ENCODE data around the gene SZRD1.
A peak's percentile ranks its signal among the peaks of the same experiment; 100 is the strongest.
"Not testable (repeated sequence)": the region's sequence is repeated elsewhere in the genome, so short reads cannot be mapped to it uniquely, and the experiment has no call there.

SZRD1 gene

GRCh38 chr1:16366722-16367257 lies at the start of gene SZRD1:
Gene SZRD1 (plus strand): TSS chr1:16367242. CDS start chr1:16367258, 16 bp downstream.
- DNase-seq, result peak; percentile 94 to 96

DNA sequence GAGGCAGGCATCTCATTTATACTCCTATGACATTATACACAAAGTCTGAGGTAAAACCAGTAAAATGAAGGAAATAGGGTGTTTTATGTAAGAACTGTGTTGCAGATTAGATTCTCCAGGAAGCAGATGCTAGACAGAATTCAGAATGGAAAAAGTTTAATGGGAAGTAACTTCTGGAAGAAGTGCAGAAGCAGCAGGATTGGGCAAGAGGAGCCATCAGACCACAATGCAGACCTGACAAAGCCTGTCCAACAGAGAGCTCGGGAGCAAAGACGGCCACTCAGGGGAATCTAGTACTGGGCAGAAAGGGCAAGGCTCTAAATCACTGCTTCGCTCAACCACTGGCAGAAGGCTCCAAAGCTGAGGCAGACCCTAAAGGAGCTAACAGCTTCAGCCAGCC lies 48.5 kb upstream of the SZRD1 start:
- DNase-seq, result no peak

DNA sequence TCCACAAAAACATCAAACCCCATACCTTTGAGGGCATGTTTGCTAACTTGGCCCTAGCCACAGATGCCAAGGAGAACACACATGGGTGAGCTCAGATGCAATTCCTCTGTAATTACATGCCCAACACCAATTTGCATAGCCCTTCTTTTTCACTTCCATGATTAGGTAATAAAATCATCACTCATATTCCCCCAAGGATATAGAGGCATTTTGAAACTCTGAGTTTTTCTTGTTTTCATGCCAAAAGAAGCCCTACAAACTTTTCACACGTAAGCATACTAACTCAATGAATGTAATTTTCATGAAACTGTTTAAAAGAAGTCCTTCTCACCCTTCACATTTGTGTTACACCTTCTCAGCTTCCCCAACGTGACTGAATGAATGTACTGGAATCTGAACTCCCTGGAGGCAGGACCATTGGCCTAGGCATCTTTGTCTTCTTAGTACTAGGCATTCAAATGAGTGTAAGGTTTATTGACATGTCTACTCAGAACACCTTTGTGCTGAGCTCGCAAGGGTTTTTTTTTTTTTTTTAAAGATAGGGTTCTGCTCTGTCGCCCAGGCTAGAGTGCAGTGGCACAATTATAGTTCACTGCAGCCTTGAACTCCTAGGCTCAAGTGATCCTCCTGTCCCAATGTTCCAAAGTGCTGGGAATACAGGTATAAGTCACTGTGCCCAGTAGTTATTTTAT lies 45.7 kb upstream of the SZRD1 start:
- no peak for DNase-seq

GRCh38 chr1:16324456-16324890 lies 42.6 kb upstream of the SZRD1 start:
- DNase-seq, result peak in 1 of 2 experiments; percentile 24

- DNase-seq, result no peak
Measured at GRCh38 chr1:16326833-16327404, 40.1 kb upstream of the SZRD1 start.

DNA sequence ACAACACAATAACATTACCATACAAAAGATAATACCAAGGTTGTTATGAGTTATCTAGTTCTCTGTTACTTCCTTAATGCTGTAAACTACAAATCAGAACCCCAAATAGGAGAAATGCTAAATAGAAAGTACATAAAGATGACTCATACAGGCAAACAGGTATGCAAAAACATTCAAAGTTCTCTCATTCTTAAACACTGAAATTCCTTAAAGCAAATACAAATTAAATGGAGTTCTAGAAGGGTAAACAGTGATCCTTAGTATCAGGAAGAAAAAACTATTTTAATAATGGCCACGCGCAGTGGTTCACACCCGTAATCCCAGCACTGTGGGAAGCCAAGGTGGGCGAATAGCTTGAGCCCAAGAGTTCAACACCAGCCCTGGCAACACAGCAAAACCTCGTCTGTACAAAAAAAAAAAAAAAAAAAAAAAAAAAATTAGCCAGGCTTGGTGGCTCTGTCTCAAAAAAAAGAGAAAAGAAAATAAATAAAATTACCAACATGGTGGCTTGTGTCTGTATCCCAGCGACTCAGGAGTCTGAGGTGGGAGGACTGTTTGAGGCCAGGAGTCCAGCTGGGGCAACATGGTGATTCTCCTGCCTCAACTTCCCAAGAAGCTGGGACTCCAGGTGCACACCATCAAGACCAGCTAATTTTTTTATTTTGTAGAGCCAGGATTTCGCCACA lies 32.2 kb upstream of the SZRD1 start:
- no peak for DNase-seq

DNA sequence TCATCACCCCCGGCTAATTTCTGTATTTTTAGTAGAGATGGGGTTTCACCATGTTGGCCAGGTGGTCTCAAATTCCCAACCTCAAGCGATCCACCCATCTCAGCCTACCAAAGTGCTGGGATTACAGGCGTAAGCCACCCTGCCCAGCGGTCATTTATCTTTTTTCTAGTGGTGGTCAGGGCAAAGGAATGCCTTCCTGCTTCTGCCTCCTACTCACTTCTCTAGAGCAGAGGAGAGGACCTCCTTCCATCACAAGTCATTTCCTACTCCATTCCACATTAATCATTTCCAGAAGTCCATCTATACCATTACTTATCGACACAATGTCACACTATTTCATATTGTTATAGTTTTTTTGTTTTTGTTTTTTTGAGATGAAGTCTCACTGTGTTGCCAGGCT lies 28.1 kb upstream of the SZRD1 start:
- no peak for DNase-seq

DNA sequence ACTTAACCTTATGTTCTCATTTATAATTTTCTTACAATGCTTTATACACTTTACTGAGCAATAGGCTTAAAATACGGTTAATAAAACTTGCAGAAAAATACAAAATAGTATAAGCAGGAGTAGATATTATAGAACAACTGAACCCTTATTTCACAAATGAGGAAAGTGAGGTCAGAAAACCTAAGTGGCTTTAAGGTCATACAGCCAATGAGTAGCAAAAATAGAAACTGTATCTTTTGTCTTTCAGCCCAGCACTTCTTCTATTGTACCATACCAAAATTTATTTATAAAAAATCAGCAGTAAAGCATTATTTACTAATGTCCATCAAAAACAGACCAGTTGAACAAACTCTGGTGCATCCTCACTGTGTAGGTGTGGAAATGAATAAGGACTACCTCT lies 26.4 kb upstream of the SZRD1 start:
- no peak for DNase-seq

- no peak for DNase-seq
Measured at GRCh38 chr1:16342331-16343062, 24.5 kb upstream of the SZRD1 start.

DNA sequence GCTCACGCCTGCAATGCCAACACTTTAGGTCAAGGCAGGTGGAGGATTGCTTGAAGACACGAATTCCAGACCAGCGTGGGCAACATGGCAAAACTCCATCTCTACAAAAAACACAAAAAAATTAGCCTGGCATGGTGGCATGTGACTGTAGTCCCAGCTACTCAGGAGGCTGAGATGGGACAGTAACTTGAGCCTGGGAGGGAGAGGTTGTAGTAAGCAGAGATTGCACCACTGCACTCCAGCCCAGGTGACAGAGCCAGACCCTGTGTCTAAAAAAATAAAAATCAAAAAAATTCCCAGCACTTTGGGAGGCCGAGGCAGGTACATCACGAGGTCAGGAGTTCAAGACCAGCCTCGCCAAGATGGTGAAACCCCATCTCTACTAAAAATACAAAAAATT lies 23.8 kb upstream of the SZRD1 start:
- not testable (repeated sequence) for DNase-seq

- peak; percentile 55 to 74 for DNase-seq
Measured at GRCh38 chr1:16348414-16349182, 18.4 kb upstream of the SZRD1 start.

DNA sequence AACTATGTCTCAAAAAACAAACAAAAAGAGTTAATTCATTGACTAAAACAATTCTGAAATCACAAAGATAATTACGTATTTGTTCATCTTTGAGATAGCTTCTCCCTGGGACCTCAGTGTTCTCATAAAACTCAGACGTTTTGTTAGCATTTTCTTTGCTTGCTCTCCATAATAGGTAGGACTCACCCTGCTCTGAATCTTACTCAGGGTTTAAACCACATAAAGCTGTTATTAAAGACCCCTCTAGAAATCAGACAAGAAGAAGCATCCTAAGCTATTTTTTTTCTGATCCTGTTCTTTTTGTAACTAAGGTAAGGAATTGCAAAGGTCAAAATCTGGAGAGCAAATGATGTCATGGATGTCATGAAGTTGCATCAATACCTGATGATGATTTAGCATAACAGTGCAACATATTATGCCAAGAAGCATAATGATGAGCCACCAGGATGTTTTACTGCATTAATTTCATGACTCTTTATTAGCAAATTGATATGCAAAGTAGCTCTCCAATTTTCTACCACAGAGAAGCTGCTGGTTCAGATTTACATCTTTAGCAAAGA lies 17.1 kb upstream of the SZRD1 start:
- no peak for DNase-seq

- no peak for DNase-seq
Measured at GRCh38 chr1:16351456-16351993, 15.5 kb upstream of the SZRD1 start.

- DNase-seq, result peak; percentile 32 to 82
Measured at GRCh38 chr1:16351994-16352841, 14.8 kb upstream of the SZRD1 start, which contains the start of gene FBXO42. Gene FBXO42 (minus strand): TSS chr1:16352480. CDS start chr1:16315418, 37,062 bp downstream.

GRCh38 chr1:16352842-16353535 lies 14.1 kb upstream of the SZRD1 start:
- DNase-seq, result no peak

- no peak for DNase-seq
Measured at GRCh38 chr1:16354619-16355018, 12.4 kb upstream of the SZRD1 start.

- DNase-seq, result no peak
Measured at GRCh38 chr1:16356867-16357266, 10.2 kb upstream of the SZRD1 start.

DNA sequence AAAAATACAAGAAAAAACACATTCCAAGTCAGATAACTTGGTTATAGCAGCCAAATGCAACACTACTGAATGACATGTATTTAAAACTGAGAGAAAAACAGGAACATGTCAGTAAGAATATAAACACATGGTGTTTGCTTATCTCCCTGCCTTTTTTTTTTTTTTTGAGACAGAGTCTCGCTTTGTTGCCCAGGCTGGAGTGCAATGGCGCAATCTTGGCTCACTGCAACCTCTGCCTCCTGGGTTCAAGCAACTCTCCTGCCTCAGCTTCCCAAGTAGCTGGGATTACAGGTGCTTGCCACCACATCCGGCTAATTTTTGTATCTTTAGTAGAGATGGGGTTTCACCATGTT lies 1.9 kb upstream of the SZRD1 start:
- DNase-seq, result not testable (repeated sequence)

DNA sequence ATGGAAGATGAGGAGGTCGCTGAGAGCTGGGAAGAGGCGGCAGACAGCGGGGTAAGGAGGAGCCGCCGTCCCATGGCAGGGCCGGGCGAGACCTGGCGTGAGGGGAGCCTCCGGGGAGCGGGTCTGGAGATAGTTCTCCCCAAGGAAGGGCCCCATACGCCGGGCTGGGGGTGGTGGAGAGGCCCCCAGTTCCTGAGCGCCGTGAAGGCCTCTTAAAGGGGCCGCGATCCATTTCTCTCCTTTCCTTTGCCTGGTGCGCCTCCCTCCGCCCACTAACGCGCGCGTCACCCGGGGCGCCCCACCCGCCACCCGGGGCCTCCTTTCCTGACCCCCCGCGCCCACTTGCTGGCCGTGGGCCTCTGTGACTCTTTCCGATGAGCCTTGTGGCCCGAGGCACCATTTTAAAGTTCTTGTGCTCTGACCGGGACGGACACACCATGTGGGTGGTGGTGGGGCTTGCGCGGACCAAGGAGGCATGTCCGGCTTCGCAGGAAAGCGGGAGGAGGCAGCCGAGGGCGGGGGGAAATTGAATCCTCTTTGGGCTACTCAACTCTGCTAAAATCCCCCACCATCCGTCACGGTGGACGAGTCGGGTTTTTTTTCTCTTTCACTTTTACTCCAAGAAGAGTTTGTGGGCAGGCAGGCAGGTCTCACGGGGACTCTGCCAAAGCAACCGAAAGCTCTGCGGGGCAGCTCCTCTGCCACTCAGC lies 371 bp downstream of the SZRD1 start:
- peak; percentile 56 to 87 for DNase-seq

All from SW 1271 (cell line).